Mesothelial cell of epicardium (in vitro differentiated cells): ENCODE results near the gene CFAP91. TPM values are rescaled to one million over a fixed set of nuclear protein-coding genes. Genes with fewer than 3 reads are reported as not detected.

Experiments
- DNase-seq, 2 experiments: peaks; one replicate each; pipeline ENCODE4 v3.0.0; 2021; ENCODE audit warnings: low spot score in 2 of 2; ENCODE audit not compliant: unreplicated experiment in 2 of 2
- H3K27ac Mint-ChIP-seq: 2 replicates; pipeline ENCODE4 v1.8.0; 2021; ENCODE audit warnings: mixed read lengths
- H3K27me3 Mint-ChIP-seq: 2 replicates; pipeline ENCODE4 v1.8.0; 2021; ENCODE audit warnings: low read depth, mixed read lengths
- H3K36me3 Mint-ChIP-seq: 2 replicates; pipeline ENCODE4 v1.8.0; 2021; ENCODE audit warnings: mixed read lengths
- H3K4me1 Mint-ChIP-seq: 2 replicates; pipeline ENCODE4 v1.8.0; 2021; ENCODE audit warnings: mixed read lengths
- H3K4me3 Mint-ChIP-seq: 2 replicates; pipeline ENCODE4 v1.8.0; 2021; ENCODE audit warnings: mild to moderate bottlenecking, moderate library complexity, mixed read lengths
- H3K9me3 Mint-ChIP-seq: 2 replicates; pipeline ENCODE4 v1.8.0; 2021; ENCODE audit warnings: mixed read lengths
- CTCF ChIP-seq: fragments of 200-600 bp; sonication (generic); IDR thresholded peaks from one replicate; pipeline ENCODE4 v1.5.0; 2021; ENCODE audit warnings: antibody characterized with exemption; ENCODE audit not compliant: unreplicated experiment
- total RNA-seq: library from RNA; stranded (reverse); gene quantifications from 3 replicates; pipeline ENCODE4 v1.2.1, GENCODE V29; 2021

The CFAP91 gene
- 7.1 to 10.9 TPM (median 8.7 TPM) in 3 replicates for total RNA-seq

GRCh38 chr3:119702530-119703527 lies at the start of gene CFAP91:
Gene CFAP91 (plus strand): TSS chr3:119703022. CDS start chr3:119703099, 77 bp downstream.
- no peak for TF ChIP-seq CTCF
- Mint-ChIP-seq H3K27ac (no peak within 1 kb of the TSS), H3K36me3 (no peaks in the 10 kb centered on the region), H3K4me3 (peak within 1 kb of the TSS; percentile 73), H3K9me3 (no peaks in the 10 kb centered on the region), H3K27me3 (no peaks in the 10 kb centered on the region), H3K4me1 (peaks cover 21% of the 10 kb centered on the region)
- peak; percentile 87 to 91 for DNase-seq

GRCh38 chr3:119653876-119654275 lies 48.9 kb upstream of the CFAP91 start:
- DNase-seq = no peak
- TF ChIP-seq CTCF = no peak
- Mint-ChIP-seq H3K36me3 (no peaks in the 10 kb centered on the region), H3K9me3 (no peaks in the 10 kb centered on the region), H3K4me1 (peaks cover 15% of the 10 kb centered on the region), H3K4me3 (no peak overlapping the region), H3K27ac (no peak overlapping the region), H3K27me3 (no peaks in the 10 kb centered on the region)

GRCh38 chr3:119657887-119658702 lies 44.7 kb upstream of the CFAP91 start:
- no peak for DNase-seq
- Mint-ChIP-seq H3K9me3 (no peaks in the 10 kb centered on the region), H3K4me3 (no peak overlapping the region), H3K4me1 (peaks cover 17% of the 10 kb centered on the region), H3K27me3 (no peaks in the 10 kb centered on the region), H3K36me3 (no peaks in the 10 kb centered on the region), H3K27ac (no peak overlapping the region)
- TF ChIP-seq CTCF = no peak

GRCh38 chr3:119658994-119659393 lies 43.8 kb upstream of the CFAP91 start:
- H3K27ac Mint-ChIP-seq = no peak overlapping the region
- H3K4me1 Mint-ChIP-seq = peaks cover 22% of the 10 kb centered on the region
- H3K4me3 Mint-ChIP-seq = no peak overlapping the region
- no peaks in the 10 kb centered on the region for H3K36me3 Mint-ChIP-seq
- H3K27me3 Mint-ChIP-seq = no peaks in the 10 kb centered on the region
- TF ChIP-seq CTCF = no peak
- no peaks in the 10 kb centered on the region for H3K9me3 Mint-ChIP-seq
- DNase-seq = no peak

GRCh38 chr3:119659606-119660291 lies 43.1 kb upstream of the CFAP91 start:
- no peak for DNase-seq
- Mint-ChIP-seq H3K9me3 (no peaks in the 10 kb centered on the region), H3K36me3 (no peaks in the 10 kb centered on the region), H3K27ac (no peak overlapping the region), H3K4me3 (no peak overlapping the region), H3K27me3 (no peaks in the 10 kb centered on the region), H3K4me1 (peaks cover 27% of the 10 kb centered on the region)
- TF ChIP-seq CTCF = no peak
